Mucosa of rectum (tissue), 2 donors: ENCODE measurements around the gene DOHH.
A peak's percentile ranks its signal among the peaks of the same experiment; 100 is the strongest.

Experiments
- H3K27ac ChIP-seq, 2 donors: one replicate each; pipeline ENCODE4 v1.7.0; 2013; ENCODE audit warnings: inconsistent platforms in 2 of 2, low read depth in 2 of 2, low read length in 2 of 2
- H3K27me3 ChIP-seq, 2 donors: one replicate each; pipeline ENCODE4 v1.7.0; 2013; ENCODE audit warnings: low read length in 2 of 2; ENCODE audit not compliant: control insufficient read depth in 2 of 2, insufficient read depth in 2 of 2
- H3K36me3 ChIP-seq, 2 donors: one replicate each; pipeline ENCODE4 v1.7.0; 2013; ENCODE audit warnings: low read length in 2 of 2; ENCODE audit not compliant: control insufficient read depth in 2 of 2, insufficient read depth in 2 of 2
- H3K4me1 ChIP-seq, 2 donors: one replicate each; pipeline ENCODE4 v1.7.0; 2013; ENCODE audit warnings: low read length in 2 of 2, mild to moderate bottlenecking in 1 of 2; ENCODE audit not compliant: control insufficient read depth in 2 of 2, insufficient read depth in 2 of 2
- H3K4me3 ChIP-seq, 2 donors: one replicate each; pipeline ENCODE4 v1.7.0; 2013; ENCODE audit warnings: low read length in 2 of 2
- H3K9ac ChIP-seq, 2 donors: one replicate each; pipeline ENCODE4 v1.7.0; 2013; ENCODE audit warnings: low read length in 2 of 2, low read depth in 1 of 2, mild to moderate bottlenecking in 1 of 2
- H3K9me3 ChIP-seq, 2 donors: one replicate each; pipeline ENCODE4 v1.7.0; 2013; ENCODE audit warnings: low read length in 2 of 2; ENCODE audit not compliant: control insufficient read depth in 2 of 2
- donor health status: healthy.
- donor health status: Normal muscosa, but diverticular disease.

Gene DOHH

GRCh38 chr19:3459965-3460582 lies 40.4 kb downstream of the DOHH start:
- no peak overlapping the region for H3K4me3 ChIP-seq
- peak overlapping the region in 1 of 2 donors; percentile 19 for H3K9ac ChIP-seq
- peaks cover 8 to 11% of the 10 kb centered on the region in 2 donors for H3K36me3 ChIP-seq
- H3K27me3 ChIP-seq: no peaks in the 10 kb centered on the region
- H3K9me3 ChIP-seq: no peaks in the 10 kb centered on the region
- H3K4me1 ChIP-seq: peaks cover 5 to 7% of the 10 kb centered on the region in 2 donors
- H3K27ac ChIP-seq: no peak overlapping the region

DNA sequence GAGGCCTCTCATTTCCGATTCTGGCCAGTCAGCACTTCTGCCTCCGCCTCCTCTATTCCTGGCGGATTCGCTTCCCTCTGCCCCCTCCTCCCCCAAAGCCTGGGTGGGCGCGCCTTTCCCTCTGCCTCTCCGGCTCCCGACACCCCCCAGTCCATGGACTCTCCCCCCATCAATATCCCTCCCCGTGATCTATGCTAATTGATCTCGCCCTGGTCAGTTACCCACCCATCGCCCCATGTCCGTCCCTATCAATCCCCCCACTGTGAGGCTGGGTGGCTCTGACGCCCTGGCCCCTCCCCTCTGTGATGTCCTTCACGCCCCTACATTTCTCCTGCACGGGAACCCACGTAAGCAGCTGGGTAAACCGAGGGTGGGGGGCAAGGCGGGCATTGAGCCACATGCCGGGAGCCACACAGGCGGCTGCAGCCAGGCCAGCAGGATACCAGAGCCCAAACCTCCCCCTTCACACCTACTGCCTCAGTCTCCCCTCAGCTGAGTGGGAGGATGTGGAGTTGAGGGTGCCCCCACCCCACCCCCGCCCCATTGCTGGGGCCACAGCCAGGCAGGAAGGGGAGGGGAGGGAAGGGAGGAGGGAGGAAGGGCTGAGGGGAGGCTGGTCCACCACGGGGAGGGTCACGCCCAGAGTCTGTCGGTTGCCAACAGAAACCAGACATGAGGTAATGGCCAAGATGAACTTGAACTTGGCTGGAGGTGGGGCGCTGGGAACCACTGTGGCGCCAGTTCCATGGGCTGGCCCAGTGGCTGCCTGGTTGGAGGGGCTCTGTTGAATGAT lies 41.2 kb downstream of the DOHH start:
- peaks cover 11 to 16% of the 10 kb centered on the region in 2 donors for H3K36me3 ChIP-seq
- H3K9me3 ChIP-seq: no peaks in the 10 kb centered on the region
- no peak overlapping the region for H3K9ac ChIP-seq
- H3K4me3 ChIP-seq: peak overlapping the region in 1 of 2 donors; percentile 4
- H3K4me1 ChIP-seq: peaks cover 5 to 7% of the 10 kb centered on the region in 2 donors
- no peaks in the 10 kb centered on the region for H3K27me3 ChIP-seq
- H3K27ac ChIP-seq: peak overlapping the region; percentile 36 to 67

GRCh38 chr19:3458229-3459088 lies 42.0 kb downstream of the DOHH start:
- peaks cover 5 to 7% of the 10 kb centered on the region in 2 donors for H3K4me1 ChIP-seq
- H3K27me3 ChIP-seq: no peaks in the 10 kb centered on the region
- H3K9ac ChIP-seq: no peak overlapping the region
- no peaks in the 10 kb centered on the region for H3K9me3 ChIP-seq
- peak overlapping the region; percentile 36 to 67 for H3K27ac ChIP-seq
- no peak overlapping the region for H3K4me3 ChIP-seq
- peaks cover 16 to 17% of the 10 kb centered on the region in 2 donors for H3K36me3 ChIP-seq

DNA sequence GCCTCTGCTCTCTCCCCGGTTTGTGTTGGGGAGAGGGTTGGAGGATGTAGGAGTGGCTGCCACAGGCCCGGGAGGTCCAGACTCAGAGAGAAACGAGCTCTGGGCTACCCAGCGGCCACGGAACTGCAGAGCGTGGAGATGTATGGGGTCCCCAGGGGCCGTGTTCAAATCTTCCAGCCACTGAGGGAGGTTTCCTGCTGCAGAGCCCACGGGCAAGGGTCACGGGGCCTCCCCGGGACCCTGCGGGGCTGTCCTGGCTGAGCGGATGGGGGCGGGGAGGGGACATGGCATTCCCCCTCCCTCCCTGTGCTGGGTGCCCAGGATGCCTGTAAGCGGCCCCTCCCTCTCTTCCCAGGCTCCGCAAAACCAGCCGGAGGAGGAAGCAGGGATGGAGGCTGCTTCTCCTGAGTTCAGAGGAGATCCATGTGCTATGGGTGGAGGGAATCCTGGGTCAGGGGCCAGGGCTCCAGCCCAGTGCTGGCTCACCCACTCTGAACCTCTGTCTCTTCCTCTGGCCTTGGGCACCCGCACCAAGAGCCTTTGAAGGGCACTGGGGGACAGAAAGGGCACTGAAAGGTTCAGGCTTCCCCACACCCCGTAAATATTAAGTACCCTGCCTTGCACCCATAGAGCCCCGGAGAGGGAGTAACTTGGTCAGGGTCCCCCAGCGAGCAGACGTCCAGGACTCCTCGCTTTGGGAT lies 42.8 kb downstream of the DOHH start:
- Histone ChIP-seq H3K36me3 (peaks cover 16 to 18% of the 10 kb centered on the region in 2 donors), H3K4me3 (no peak overlapping the region)

GRCh38 chr19:3456925-3457527 lies 43.4 kb downstream of the DOHH start:
- Histone ChIP-seq H3K9ac (no peak overlapping the region), H3K4me3 (no peak overlapping the region), H3K36me3 (peaks cover 18 to 23% of the 10 kb centered on the region in 2 donors), H3K4me1 (peaks cover 5 to 7% of the 10 kb centered on the region in 2 donors), H3K27me3 (no peaks in the 10 kb centered on the region), H3K27ac (peak overlapping the region in 1 of 2 donors; percentile 23), H3K9me3 (no peaks in the 10 kb centered on the region)

More for the DNA sequence above, 42.8 kb downstream of the DOHH start:
- no peaks in the 10 kb centered on the region for H3K27me3 ChIP-seq
- peaks cover 5 to 7% of the 10 kb centered on the region in 2 donors for H3K4me1 ChIP-seq
- peak overlapping the region; percentile 24 to 67 for H3K27ac ChIP-seq
- no peaks in the 10 kb centered on the region for H3K9me3 ChIP-seq
- no peak overlapping the region for H3K9ac ChIP-seq

DNA sequence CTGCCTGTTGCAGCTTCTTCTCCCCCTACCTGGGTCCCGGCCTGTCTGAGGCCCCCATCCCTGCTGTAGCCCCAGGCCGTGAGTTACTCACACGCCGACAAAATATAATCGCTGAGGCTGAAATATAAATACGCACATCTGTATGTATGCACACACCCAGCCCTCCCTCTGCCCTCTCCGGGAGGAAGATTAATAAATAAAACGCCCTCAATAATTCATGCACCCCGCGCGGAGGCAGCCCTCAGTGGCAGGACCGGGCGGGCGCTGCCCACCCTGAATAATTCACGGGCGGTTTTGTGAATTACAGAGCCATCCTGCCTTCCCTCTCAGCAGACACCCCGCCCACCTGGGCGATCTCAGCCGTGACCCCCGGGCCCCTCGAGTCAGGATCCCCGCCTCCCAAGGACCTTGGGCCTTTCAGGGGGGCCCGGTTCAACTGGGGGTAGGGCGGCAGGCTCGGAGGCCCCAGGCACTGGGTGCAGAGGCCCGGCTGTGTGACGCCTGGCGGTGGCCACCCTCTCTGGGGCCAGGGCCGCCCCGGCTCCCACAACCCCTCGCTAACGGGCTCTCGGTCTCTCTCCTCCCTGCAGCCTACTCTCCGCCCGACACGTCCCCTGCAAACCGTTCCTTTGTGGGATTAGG lies 44.4 kb downstream of the DOHH start:
- no peak overlapping the region for H3K9ac ChIP-seq
- no peaks in the 10 kb centered on the region for H3K9me3 ChIP-seq
- H3K36me3 ChIP-seq: peaks cover 18 to 23% of the 10 kb centered on the region in 2 donors
- no peak overlapping the region for H3K27ac ChIP-seq
- no peaks in the 10 kb centered on the region for H3K27me3 ChIP-seq
- H3K4me3 ChIP-seq: no peak overlapping the region
- peaks cover 5 to 7% of the 10 kb centered on the region in 2 donors for H3K4me1 ChIP-seq

GRCh38 chr19:3455393-3455955 lies 45.0 kb downstream of the DOHH start:
- Histone ChIP-seq H3K9ac (no peak overlapping the region), H3K27ac (no peak overlapping the region), H3K4me3 (no peak overlapping the region), H3K27me3 (no peaks in the 10 kb centered on the region), H3K36me3 (peaks cover 18 to 23% of the 10 kb centered on the region in 2 donors), H3K9me3 (no peaks in the 10 kb centered on the region), H3K4me1 (peaks cover 5 to 7% of the 10 kb centered on the region in 2 donors)

DNA sequence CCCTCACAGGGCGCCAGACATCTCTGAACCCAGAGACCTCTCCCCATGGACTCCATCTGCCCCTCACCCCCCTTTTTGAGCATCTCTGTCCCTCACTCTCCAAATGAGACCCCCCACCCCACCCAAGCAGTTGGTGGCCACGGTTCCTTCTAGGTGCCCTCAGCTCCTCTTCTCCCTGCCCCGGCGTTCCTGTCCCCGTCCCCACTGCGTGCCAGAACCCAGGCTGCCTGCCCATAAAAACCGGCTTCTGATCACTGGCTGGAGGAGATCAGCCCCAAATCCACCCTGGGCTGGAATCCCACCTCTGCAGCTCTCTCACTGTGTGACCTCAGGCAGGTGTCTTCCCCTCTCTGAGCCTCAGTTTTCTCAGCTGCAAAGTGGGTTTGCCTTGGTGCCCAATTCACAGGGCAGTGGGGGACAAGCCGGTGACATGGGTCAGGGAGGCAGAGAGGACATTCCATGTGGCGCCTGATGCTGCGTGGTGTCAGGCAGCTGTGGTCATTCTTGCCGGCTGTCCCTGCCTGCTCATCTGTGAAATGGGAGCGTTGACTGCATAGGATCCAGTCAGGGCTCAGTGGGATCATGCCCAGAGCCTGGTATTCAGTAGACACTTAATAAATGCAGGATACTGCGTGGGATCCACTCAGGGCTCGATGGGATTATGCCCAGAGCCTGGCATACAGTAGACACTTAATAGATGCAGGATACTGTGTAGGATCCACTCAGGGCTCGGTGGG lies 45.6 kb downstream of the DOHH start:
- no peaks in the 10 kb centered on the region for H3K9me3 ChIP-seq
- peaks cover 18 to 23% of the 10 kb centered on the region in 2 donors for H3K36me3 ChIP-seq
- no peak overlapping the region for H3K4me3 ChIP-seq
- H3K27me3 ChIP-seq: no peaks in the 10 kb centered on the region
- H3K4me1 ChIP-seq: peaks cover 4 to 5% of the 10 kb centered on the region in 2 donors
- no peak overlapping the region for H3K27ac ChIP-seq
- no peak overlapping the region for H3K9ac ChIP-seq
